H1 (cell line): Measurements from ENCODE around the gene ZNHIT3. TPM values are rescaled to one million over a fixed set of nuclear protein-coding genes. Genes with fewer than 3 reads are reported as not detected.

Source experiments
- CTCF ChIA-PET: fragments of 300-600 bp; sonication (Branson Sonifier 250); formaldehyde crosslinking; loops from one replicate; lab custom pipeline; 2021; ENCODE audit not compliant: partially characterized antibody; lab: Charles Lee
- POLR2A ChIA-PET: fragments of 300-600 bp; sonication (Branson Sonifier 250); formaldehyde crosslinking; loops from one replicate; lab custom pipeline; 2021; ENCODE audit warnings: inconsistent platforms; ENCODE audit not compliant: partially characterized antibody; lab: Charles Lee
- DNase-seq, 2 experiments: peaks; one replicate each; pipeline versions ENCODE4 v3.0.0 to v3.0.0-alpha.2; 2010 to 2022; ENCODE audit warnings: low spot score in 2 of 2, low read depth in 1 of 2, mixed read lengths in 1 of 2
- FAIRE-seq: peaks from 2 replicates; lab custom pipeline; 2011; peaks lifted over from hg19 to GRCh38; lab: Jason Lieb, UNC
- H2AFZ ChIP-seq: 2 replicates; pipeline ENCODE4 v1.8.1; 2012; ENCODE audit warnings: low read length, inconsistent platforms
- H2AK5ac ChIP-seq: 2 replicates; pipeline ENCODE4 v1.6.1; 2013; ENCODE audit warnings: low read depth, low read length
- H2BK120ac ChIP-seq: replicated peaks from 2 replicates; pipeline ENCODE3; 2013; ENCODE audit warnings: low read depth, low read length, inconsistent platforms
- H2BK12ac ChIP-seq: 2 replicates; pipeline ENCODE4 v1.6.1; 2013; ENCODE audit warnings: low read depth, low read length
- H2BK15ac ChIP-seq: 2 replicates; pipeline ENCODE4 v1.6.1; 2013; ENCODE audit warnings: low read length
- H2BK20ac ChIP-seq: 2 replicates; pipeline ENCODE4 v1.6.1; 2013; ENCODE audit warnings: low read length
- H2BK5ac ChIP-seq: 2 replicates; pipeline ENCODE4 v1.6.1; 2013; ENCODE audit warnings: low read depth, low read length
- H3K14ac ChIP-seq: 2 replicates; pipeline ENCODE4 v1.6.1; 2013; ENCODE audit warnings: inconsistent platforms; ENCODE audit not compliant: insufficient read length
- H3K18ac ChIP-seq: 2 replicates; pipeline ENCODE4 v1.6.1; 2013; ENCODE audit warnings: low read length; ENCODE audit errors: extremely low read depth
- H3K23ac ChIP-seq: 2 replicates; pipeline ENCODE4 v1.6.1; 2013; ENCODE audit warnings: inconsistent platforms; ENCODE audit not compliant: insufficient read length
- H3K23me2 ChIP-seq: 2 replicates; pipeline ENCODE4 v1.6.1; 2013; ENCODE audit warnings: low read depth, low read length
- H3K27ac ChIP-seq: 2 replicates; pipeline ENCODE4 v1.6.1; 2011; ENCODE audit warnings: low read depth, low read length, inconsistent platforms
- H3K27me3 ChIP-seq, 4 experiments: replicated peaks in 1 of 4; 1 replicate in 1 of 4; 2 replicates in 3 of 4; pipeline versions ENCODE4 v1.6.1 to v1.8.1; 2011 to 2013; ENCODE audit warnings: low read length in 3 of 4, mild to moderate bottlenecking in 3 of 4, inconsistent platforms in 2 of 4, mixed read lengths in 2 of 4, moderate library complexity in 1 of 4; ENCODE audit not compliant: control insufficient read depth in 3 of 4, insufficient read depth in 3 of 4; ENCODE audit errors: extremely low read depth in 1 of 4
- H3K36me3 ChIP-seq, 4 experiments: 2 replicates each; pipeline versions ENCODE4 v1.6.1 to v1.8.1; 2011 to 2013; ENCODE audit warnings: mild to moderate bottlenecking in 4 of 4, low read length in 3 of 4, moderate library complexity in 2 of 4, control low read depth in 1 of 4, inconsistent platforms in 1 of 4; ENCODE audit not compliant: insufficient read depth in 4 of 4, control insufficient read depth in 2 of 4
- H3K4ac ChIP-seq: replicated peaks from 2 replicates; pipeline ENCODE3; 2013; ENCODE audit warnings: low read length, low read depth, mixed read lengths, inconsistent platforms; ENCODE audit not compliant: insufficient read length
- H3K4me1 ChIP-seq, 4 experiments: replicated peaks in 1 of 4; 1 replicate in 1 of 4; 2 replicates in 3 of 4; pipeline versions ENCODE4 v1.6.1 to v1.8.1; 2011 to 2013; ENCODE audit warnings: low read length in 3 of 4, inconsistent platforms in 2 of 4, mixed read lengths in 1 of 4; ENCODE audit not compliant: insufficient read depth in 4 of 4, control insufficient read depth in 3 of 4
- H3K4me2 ChIP-seq, 2 experiments: 2 replicates each; pipeline versions ENCODE4 v1.6.1 to v1.8.1; 2011 to 2013; ENCODE audit warnings: low read depth in 2 of 2, low read length in 2 of 2, control low read depth in 1 of 2, inconsistent platforms in 1 of 2, mild to moderate bottlenecking in 1 of 2; ENCODE audit not compliant: insufficient read depth in 1 of 2
- H3K4me3 ChIP-seq, 4 experiments: fragments of 200-600, 300-600 bp in 1 of 4; sonication (generic), shearing (Covaris generic), sonication (Bioruptor Twin) in 1 of 4; 2 replicates each; pipeline versions ENCODE4 v1.5.1 to v1.8.1; 2011 to 2016; ENCODE audit warnings: low read length in 4 of 4, low read depth in 3 of 4, control low read depth in 2 of 4, inconsistent platforms in 2 of 4, mild to moderate bottlenecking in 2 of 4, mixed read lengths in 1 of 4, moderate library complexity in 1 of 4; ENCODE audit not compliant: insufficient read depth in 2 of 4; ENCODE audit errors: extremely low read depth in 1 of 4
- H3K56ac ChIP-seq: replicated peaks from 2 replicates; pipeline ENCODE3; 2013; ENCODE audit warnings: low read depth, mild to moderate bottlenecking, mixed read lengths, low read length, inconsistent platforms; ENCODE audit not compliant: insufficient read length
- H3K79me1 ChIP-seq: 2 replicates; pipeline ENCODE4 v1.6.1; 2013; ENCODE audit warnings: low read depth, low read length, control low read depth
- H3K79me2 ChIP-seq, 2 experiments: 2 replicates each; pipeline versions ENCODE4 v1.6.1 to v1.8.1; 2012 to 2013; ENCODE audit warnings: low read length in 2 of 2, mild to moderate bottlenecking in 2 of 2, inconsistent platforms in 1 of 2; ENCODE audit not compliant: insufficient read depth in 2 of 2, control insufficient read depth in 1 of 2
- H3K9ac ChIP-seq, 4 experiments: replicated peaks in 1 of 4; 1 replicate in 1 of 4; 2 replicates in 3 of 4; pipeline versions ENCODE4 v1.6.1 to v1.8.1; 2011 to 2013; ENCODE audit warnings: low read depth in 3 of 4, low read length in 3 of 4, control low read depth in 2 of 4, mild to moderate bottlenecking in 2 of 4, moderate library complexity in 2 of 4, inconsistent platforms in 1 of 4; ENCODE audit errors: extremely low read depth in 1 of 4
- H3K9me3 ChIP-seq, 2 experiments: 2 replicates each; pipeline versions ENCODE4 v1.6.1 to v1.8.1; 2012 to 2013; ENCODE audit warnings: mild to moderate bottlenecking in 2 of 2, moderate library complexity in 2 of 2, control low read depth in 1 of 2, inconsistent platforms in 1 of 2, low read depth in 1 of 2, low read length in 1 of 2, mixed read lengths in 1 of 2; ENCODE audit not compliant: insufficient read depth in 2 of 2
- H4K20me1 ChIP-seq, 2 experiments: replicated peaks in 1 of 2; 2 replicates each; pipeline versions ENCODE3 to v1.8.1; 2011 to 2013; ENCODE audit warnings: inconsistent platforms in 2 of 2, low read length in 2 of 2, mild to moderate bottlenecking in 1 of 2; ENCODE audit not compliant: insufficient read depth in 2 of 2, control insufficient read depth in 1 of 2
- H4K5ac ChIP-seq: 2 replicates; pipeline ENCODE4 v1.6.1; 2013; ENCODE audit warnings: low read length, low read depth, mixed read lengths, inconsistent platforms; ENCODE audit not compliant: insufficient read length
- H4K8ac ChIP-seq: 2 replicates; pipeline ENCODE4 v1.8.0; 2013; ENCODE audit warnings: mild to moderate bottlenecking, moderate library complexity, low read length, inconsistent platforms; ENCODE audit not compliant: insufficient read depth; ENCODE audit errors: extremely low read depth
- H4K91ac ChIP-seq: replicated peaks from 2 replicates; pipeline ENCODE3; 2013; ENCODE audit warnings: low read length, mixed read lengths, inconsistent platforms; ENCODE audit not compliant: insufficient read length
- BACH1 ChIP-seq: IDR thresholded peaks from 2 replicates; pipeline ENCODE4 v1.6.1; 2012; ENCODE audit warnings: low read length, improper control_type of control experiment
- BRCA1 ChIP-seq: IDR thresholded peaks from 2 replicates; pipeline ENCODE4 v1.6.1; 2012; ENCODE audit warnings: low read depth, low read length, improper control_type of control experiment
- EP300 ChIP-seq, 2 experiments: IDR thresholded peaks; 1 replicate in 1 of 2; 2 replicates in 1 of 2; pipeline ENCODE4 v1.6.1; 2011 to 2012; ENCODE audit warnings: low read depth in 2 of 2, low read length in 2 of 2, mild to moderate bottlenecking in 2 of 2, borderline replicate concordance in 1 of 2, inconsistent platforms in 1 of 2, moderate library complexity in 1 of 2
- FOSL1 ChIP-seq: IDR thresholded peaks from 2 replicates; pipeline ENCODE4 v1.6.1; 2011; ENCODE audit warnings: mild to moderate bottlenecking, low read depth, low read length, moderate library complexity; ENCODE audit not compliant: insufficient read depth
- HDAC2 ChIP-seq, 2 experiments: fragments of 300-600 bp in 1 of 2; sonication (generic) in 1 of 2; IDR thresholded peaks; 2 replicates each; pipeline ENCODE4 v1.6.1; 2011 to 2012; ENCODE audit warnings: low read depth in 2 of 2, low read length in 2 of 2, mild to moderate bottlenecking in 2 of 2, moderate library complexity in 2 of 2, borderline replicate concordance in 1 of 2, inconsistent platforms in 1 of 2
- KDM5A ChIP-seq: fragments of 200-600 bp; IDR thresholded peaks from 2 replicates; pipeline ENCODE4 v1.7.1; 2012; ENCODE audit warnings: mild to moderate bottlenecking, low read length, inconsistent platforms, mixed read lengths
- NANOG ChIP-seq: IDR thresholded peaks from 2 replicates; pipeline ENCODE4 v1.6.1; 2011; ENCODE audit warnings: low read length, low read depth, mild to moderate bottlenecking, inconsistent platforms; ENCODE audit not compliant: insufficient read depth, poor library complexity, severe bottlenecking
- RBBP5 ChIP-seq: IDR thresholded peaks from 2 replicates; pipeline ENCODE4 v1.7.1; 2012; ENCODE audit warnings: low read depth, mild to moderate bottlenecking, inconsistent platforms, low read length, moderate library complexity, borderline replicate concordance
- RFX5 ChIP-seq: IDR thresholded peaks from 2 replicates; pipeline ENCODE4 v1.6.1; 2011; ENCODE audit warnings: low read depth, low read length, improper control_type of control experiment, borderline replicate concordance
- SIX5 ChIP-seq: IDR thresholded peaks from 2 replicates; pipeline ENCODE4 v1.6.1; 2011; ENCODE audit warnings: mild to moderate bottlenecking, low read depth, low read length
- SP2 ChIP-seq: IDR thresholded peaks from 2 replicates; pipeline ENCODE4 v1.6.1; 2012; ENCODE audit warnings: mild to moderate bottlenecking, low read length, inconsistent platforms
- SUZ12 ChIP-seq: fragments of 200-600 bp; sonication (generic); IDR thresholded peaks from 2 replicates; pipeline ENCODE4 v1.6.1; 2012; ENCODE audit warnings: mild to moderate bottlenecking, inconsistent platforms, low read length, moderate library complexity, mixed read lengths
- YY1 ChIP-seq: IDR thresholded peaks from 2 replicates; pipeline ENCODE4 v1.6.1; 2011; ENCODE audit warnings: low read depth, mild to moderate bottlenecking, low read length
- ZNF274 ChIP-seq: IDR thresholded peaks from 2 replicates; pipeline ENCODE4 v1.7.0; 2012; ENCODE audit warnings: low read length, borderline replicate concordance; ENCODE audit errors: extremely low read depth
- WGBS, 2 experiments: shearing (Covaris generic) in 1 of 2; methylation state at CpG; one replicate each; pipeline versions ENCODE4 v1.1.6 to v1.1.7; 2013 to 2015; ENCODE audit warnings: low lambda C conversion rate in 2 of 2, mixed read lengths in 2 of 2, inconsistent platforms in 1 of 2, low coverage in 1 of 2, missing lambda C conversion rate in 1 of 2; ENCODE audit not compliant: insufficient replicate concordance in 2 of 2, insufficient coverage in 1 of 2, insufficient read length in 1 of 2; ENCODE audit errors: extremely low coverage in 1 of 2, missing lambda C conversion rate in 1 of 2; 5-methylcytosine and 5-hydroxymethylcytosine counted together
- polyA plus RNA-seq, 7 experiments: library from polyadenylated mRNA; depleted of rRNA in 3 of 7; stranded (reverse) in 5 of 7; unstranded in 2 of 7; fragments of >200 nt in 5 of 7; fragments of 200-250 nt in 2 of 7; gene quantifications; 1 replicate in 5 of 7; 2 replicates in 1 of 7; 4 replicates in 1 of 7; pipeline versions ENCODE4 v1.2.1 to v1.2.3, GENCODE V29; 2011 to 2013; ENCODE audit warnings: missing spikeins in 2 of 7, mixed read lengths in 2 of 7
- total RNA-seq: library from RNA; stranded (reverse); fragmentation: NEBNext Ultra II Directional; extraction: Animal tissue kit (Norgen Biotek cat#: 25700); gene quantifications from 2 replicates; pipeline ENCODE4 v1.2.1, GENCODE V29; 2021

The ZNHIT3 gene
- total and polyA plus RNA-seq, 2 of the 8 experiments (the other 6 are each of a cell fraction or from before 2014, with no cell fraction given) = 59.1 to 147 TPM

- H4K20me1 ChIP-seq = peaks cover 10% of the 10 kb centered on the region in 2 experiments
- TF ChIP-seq FOSL1 (no peak), KDM5A (no peak), RFX5 (no peak), SP2 (no peak), BACH1 (no peak), EP300 (IDR thresholded peaks at IDR 0.05; ENCODE audit: borderline replicate concordance in 1 of 2, low read depth in 2 of 2, low read length in 2 of 2) (no peak), SIX5 (no peak), RBBP5 (no peak), NANOG (no peak), YY1 (no peak), HDAC2 (IDR thresholded peaks at IDR 0.05; ENCODE audit: borderline replicate concordance in 1 of 2, low read depth in 2 of 2, low read length in 2 of 2) (no peak), ZNF274 (no peak), BRCA1 (no peak), SUZ12 (no peak)
Measured at GRCh38 chr17:36512641-36513040, 26.2 kb downstream of the ZNHIT3 start.

More at GRCh38 chr17:36512641-36513040, 26.2 kb downstream of the ZNHIT3 start:
- no peak for DNase-seq
- Histone ChIP-seq H3K14ac (no peak overlapping the region), H3K4ac (no peak overlapping the region), H3K79me1 (no peaks in the 10 kb centered on the region), H2BK120ac (no peak overlapping the region), H3K18ac (no peak overlapping the region), H2AK5ac (no peak overlapping the region), H3K23ac (no peak overlapping the region), H2BK20ac (no peak overlapping the region), H3K4me3 (no peak overlapping the region), H2BK5ac (no peak overlapping the region), H3K27me3 (no peaks in the 10 kb centered on the region), H3K23me2 (no peaks in the 10 kb centered on the region), H3K4me1 (no peaks in the 10 kb centered on the region), H3K56ac (no peak overlapping the region), H2AFZ (no peak overlapping the region), H4K5ac (no peak overlapping the region), H3K9me3 (no peaks in the 10 kb centered on the region), H3K79me2 (no peaks in the 10 kb centered on the region), H2BK15ac (no peak overlapping the region), H2BK12ac (no peak overlapping the region), H3K27ac (no peak overlapping the region), H4K91ac (no peak overlapping the region), H3K4me2 (no peak overlapping the region), H3K9ac (no peak overlapping the region), H3K36me3 (peaks cover 35 to 82% (median 57%) of the 10 kb centered on the region in 4 experiments), H4K8ac (no peak overlapping the region)
- FAIRE-seq = no peak
- ChIA-PET POLR2A (interaction anchor here (1.3 to 13.9 kb wide), 6 partner anchors 7 to 38 kb away, joined by 3 to 205 read pairs (median 42); partner anchors contain the start of genes MYO19 and PIGW), CTCF (interaction anchor here (0.9 kb wide), 1 partner anchor 88 kb away, joined by 3 read pairs; no protein-coding TSS in a partner anchor)
- 90% methylated on average over 5 of the region's 5 CpGs; no CpG with 5 or more reads in 1 of the 2 experiments for WGBS, 2 experiments
